Neural cell (in vitro differentiated cells): Measurements from ENCODE around the gene SAMM50. TPM values are rescaled to one million over a fixed set of nuclear protein-coding genes. Genes with fewer than 3 reads are reported as not detected.

ENCODE experiments used
- H2AFZ ChIP-seq: fragments of 200-600, 300-800 bp; sonication (generic), shearing (Covaris generic); 2 replicates; pipeline ENCODE4 v1.6.0; 2014; ENCODE audit warnings: low read depth, mild to moderate bottlenecking, antibody characterized with exemption, low read length, moderate library complexity
- H3F3A ChIP-seq: fragments of 200-600 bp; shearing (Covaris generic); 2 replicates; pipeline ENCODE4 v1.6.1; 2016; ENCODE audit warnings: mild to moderate bottlenecking, moderate library complexity, mixed read lengths, antibody characterized with exemption, low read length; ENCODE audit not compliant: insufficient read depth, poor library complexity, severe bottlenecking
- H3K27ac ChIP-seq: fragments of 200-600, 300-800 bp; sonication (generic), shearing (Covaris generic); 2 replicates; pipeline ENCODE4 v1.5.1; 2014; ENCODE audit warnings: mild to moderate bottlenecking, low read length, moderate library complexity
- H3K27me3 ChIP-seq: fragments of 300-800, 200-600 bp; sonication (generic), shearing (Covaris generic); 2 replicates; pipeline ENCODE4 v1.6.0; 2014; ENCODE audit warnings: mild to moderate bottlenecking, low read depth, low read length, moderate library complexity; ENCODE audit not compliant: insufficient read depth
- H3K36me3 ChIP-seq: fragments of 300-800, 200-600 bp; sonication (generic), shearing (Covaris generic); 2 replicates; pipeline ENCODE4 v1.5.1; 2014; ENCODE audit warnings: mild to moderate bottlenecking, antibody characterized with exemption, low read length, moderate library complexity; ENCODE audit not compliant: insufficient read depth
- H3K4me2 ChIP-seq: fragments of 300-800, 200-600 bp; sonication (generic), shearing (Covaris generic); 2 replicates; pipeline ENCODE4 v1.6.0; 2014; ENCODE audit warnings: mild to moderate bottlenecking, low read length
- H3K4me3 ChIP-seq: fragments of 300-800, 200-600 bp; sonication (generic), shearing (Covaris generic); 2 replicates; pipeline ENCODE4 v1.5.1; 2014; ENCODE audit warnings: mild to moderate bottlenecking, low read length, moderate library complexity
- H3K79me2 ChIP-seq: fragments of 200-600 bp; shearing (Covaris generic); replicated peaks from 2 replicates; pipeline ENCODE4 v1.6.0; 2014; ENCODE audit warnings: mild to moderate bottlenecking, low read length, moderate library complexity; ENCODE audit not compliant: insufficient read depth
- H3K9ac ChIP-seq: fragments of 300-800, 200-600 bp; sonication (generic), shearing (Covaris generic); 2 replicates; pipeline ENCODE4 v1.6.1; 2016; ENCODE audit warnings: mild to moderate bottlenecking, low read length, mixed read lengths
- H3K9me2 ChIP-seq: fragments of 200-600 bp; shearing (Covaris generic); 2 replicates; pipeline ENCODE4 v1.6.1; 2016; ENCODE audit warnings: mild to moderate bottlenecking, low read length, mixed read lengths; ENCODE audit not compliant: insufficient read depth
- H3K9me3 ChIP-seq: fragments of 200-600, 300-800 bp; sonication (generic), shearing (Covaris generic); 2 replicates; pipeline ENCODE4 v1.6.1; 2016; ENCODE audit warnings: mild to moderate bottlenecking, mixed run types, low read length, moderate library complexity, mixed read lengths
- H4K20me1 ChIP-seq: fragments of 200-600 bp; shearing (Covaris generic); 2 replicates; pipeline ENCODE4 v1.6.1; 2016; ENCODE audit warnings: mild to moderate bottlenecking, mixed run types; ENCODE audit not compliant: insufficient read depth
- CTCF ChIP-seq: fragments of 450-650 bp; IDR thresholded peaks from 2 replicates; pipeline ENCODE4 v1.5.1; 2014; ENCODE audit warnings: antibody characterized with exemption, mild to moderate bottlenecking, moderate library complexity; ENCODE audit not compliant: poor library complexity, severe bottlenecking
- EP300 ChIP-seq: fragments of 450-650 bp; conservative IDR thresholded peaks from 2 replicates; pipeline ENCODE4 v1.6.1; 2014; ENCODE audit warnings: antibody characterized with exemption, mild to moderate bottlenecking, moderate library complexity; ENCODE audit not compliant: poor library complexity, severe bottlenecking
- EZH2 ChIP-seq: fragments of 200-600, 300-800 bp; shearing (Covaris generic), sonication (generic); IDR thresholded peaks from 2 replicates; pipeline ENCODE4 v1.6.1; 2014; ENCODE audit warnings: antibody characterized with exemption, low read length, borderline replicate concordance, mild to moderate bottlenecking; ENCODE audit not compliant: insufficient read depth, poor library complexity, severe bottlenecking
- MXI1 ChIP-seq: fragments of 450-650 bp; conservative IDR thresholded peaks from 2 replicates; pipeline ENCODE4 v1.6.1; 2014; ENCODE audit warnings: antibody characterized with exemption, mild to moderate bottlenecking; ENCODE audit not compliant: poor library complexity, severe bottlenecking
- POLR2AphosphoS5 ChIP-seq: IDR thresholded peaks from 2 replicates; pipeline ENCODE4 v1.6.1; 2012
- RAD21 ChIP-seq: fragments of 450-650 bp; conservative IDR thresholded peaks from 2 replicates; pipeline ENCODE4 v1.6.1; 2014; ENCODE audit warnings: antibody characterized with exemption, mild to moderate bottlenecking, moderate library complexity
- REST ChIP-seq: IDR thresholded peaks from 2 replicates; pipeline ENCODE4 v1.6.1; 2012; ENCODE audit warnings: borderline replicate concordance
- SMC3 ChIP-seq: fragments of 450-650 bp; conservative IDR thresholded peaks from 2 replicates; pipeline ENCODE4 v1.6.1; 2014; ENCODE audit warnings: antibody characterized with exemption, mild to moderate bottlenecking, moderate library complexity; ENCODE audit not compliant: poor library complexity
- TAF1 ChIP-seq: IDR thresholded peaks from 2 replicates; pipeline ENCODE4 v1.6.1; 2012; ENCODE audit warnings: low read depth
- polyA plus RNA-seq: library from polyadenylated mRNA; depleted of rRNA; stranded (reverse); fragments of >200 nt; gene quantifications from 2 replicates; pipeline ENCODE4 v1.2.3, GENCODE V29; 2014

The SAMM50 gene
- polyA plus RNA-seq, 1 donor from 2014 or later, result 38.1 TPM

- no peak for TF ChIP-seq MXI1
- TF ChIP-seq EZH2, result no peak
- TF ChIP-seq SMC3, result no peak
- TF ChIP-seq CTCF, result no peak
- TF ChIP-seq RAD21, result no peak
- TF ChIP-seq POLR2AphosphoS5, result no peak
- TF ChIP-seq TAF1, result no peak
- TF ChIP-seq REST, result no peak
- TF ChIP-seq EP300, result no peak
- H3F3A ChIP-seq, result no peaks in the 10 kb centered on the region
- no peaks in the 10 kb centered on the region for H3K27me3 ChIP-seq
- no peak overlapping the region for H3K27ac ChIP-seq
- H3K9ac ChIP-seq, result no peak overlapping the region
- H4K20me1 ChIP-seq, result no peaks in the 10 kb centered on the region
- H3K9me2 ChIP-seq, result no peaks in the 10 kb centered on the region
- peaks cover 21% of the 10 kb centered on the region for H3K79me2 ChIP-seq
- H3K36me3 ChIP-seq, result no peaks in the 10 kb centered on the region
- H3K9me3 ChIP-seq, result no peaks in the 10 kb centered on the region
- no peak overlapping the region for H3K4me3 ChIP-seq
- no peak overlapping the region for H2AFZ ChIP-seq
- H3K4me2 ChIP-seq, result no peak overlapping the region
Observed at GRCh38 chr22:43957871-43958270, 2.6 kb downstream of the SAMM50 start.

GRCh38 chr22:43964314-43964857 lies 9.1 kb downstream of the SAMM50 start:
- Histone ChIP-seq H4K20me1 (no peaks in the 10 kb centered on the region), H3K9me2 (no peaks in the 10 kb centered on the region), H3K4me2 (no peak overlapping the region), H3K36me3 (peaks cover 8% of the 10 kb centered on the region), H3K27me3 (no peaks in the 10 kb centered on the region), H3K79me2 (no peaks in the 10 kb centered on the region), H3K27ac (no peak overlapping the region), H3K9me3 (no peaks in the 10 kb centered on the region), H2AFZ (no peak overlapping the region), H3K4me3 (no peak overlapping the region), H3K9ac (no peak overlapping the region), H3F3A (no peaks in the 10 kb centered on the region)
- TF ChIP-seq RAD21 (no peak), EP300 (no peak), CTCF (no peak), EZH2 (no peak), MXI1 (no peak), SMC3 (no peak), POLR2AphosphoS5 (no peak), REST (no peak), TAF1 (no peak)
